ENCODE data around the gene ARHGEF10L. TPM values are rescaled to one million over a fixed set of nuclear protein-coding genes. Genes with fewer than 3 reads are reported as not detected.
"Not testable (repeated sequence)": the region's sequence is repeated elsewhere in the genome, so short reads cannot be mapped to it uniquely, and the experiment has no call there.

The ARHGEF10L gene, protein sequence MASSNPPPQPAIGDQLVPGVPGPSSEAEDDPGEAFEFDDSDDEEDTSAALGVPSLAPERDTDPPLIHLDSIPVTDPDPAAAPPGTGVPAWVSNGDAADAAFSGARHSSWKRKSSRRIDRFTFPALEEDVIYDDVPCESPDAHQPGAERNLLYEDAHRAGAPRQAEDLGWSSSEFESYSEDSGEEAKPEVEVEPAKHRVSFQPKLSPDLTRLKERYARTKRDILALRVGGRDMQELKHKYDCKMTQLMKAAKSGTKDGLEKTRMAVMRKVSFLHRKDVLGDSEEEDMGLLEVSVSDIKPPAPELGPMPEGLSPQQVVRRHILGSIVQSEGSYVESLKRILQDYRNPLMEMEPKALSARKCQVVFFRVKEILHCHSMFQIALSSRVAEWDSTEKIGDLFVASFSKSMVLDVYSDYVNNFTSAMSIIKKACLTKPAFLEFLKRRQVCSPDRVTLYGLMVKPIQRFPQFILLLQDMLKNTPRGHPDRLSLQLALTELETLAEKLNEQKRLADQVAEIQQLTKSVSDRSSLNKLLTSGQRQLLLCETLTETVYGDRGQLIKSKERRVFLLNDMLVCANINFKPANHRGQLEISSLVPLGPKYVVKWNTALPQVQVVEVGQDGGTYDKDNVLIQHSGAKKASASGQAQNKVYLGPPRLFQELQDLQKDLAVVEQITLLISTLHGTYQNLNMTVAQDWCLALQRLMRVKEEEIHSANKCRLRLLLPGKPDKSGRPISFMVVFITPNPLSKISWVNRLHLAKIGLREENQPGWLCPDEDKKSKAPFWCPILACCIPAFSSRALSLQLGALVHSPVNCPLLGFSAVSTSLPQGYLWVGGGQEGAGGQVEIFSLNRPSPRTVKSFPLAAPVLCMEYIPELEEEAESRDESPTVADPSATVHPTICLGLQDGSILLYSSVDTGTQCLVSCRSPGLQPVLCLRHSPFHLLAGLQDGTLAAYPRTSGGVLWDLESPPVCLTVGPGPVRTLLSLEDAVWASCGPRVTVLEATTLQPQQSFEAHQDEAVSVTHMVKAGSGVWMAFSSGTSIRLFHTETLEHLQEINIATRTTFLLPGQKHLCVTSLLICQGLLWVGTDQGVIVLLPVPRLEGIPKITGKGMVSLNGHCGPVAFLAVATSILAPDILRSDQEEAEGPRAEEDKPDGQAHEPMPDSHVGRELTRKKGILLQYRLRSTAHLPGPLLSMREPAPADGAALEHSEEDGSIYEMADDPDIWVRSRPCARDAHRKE (N-terminal part only)
- total RNA-seq: not detected in 2 replicates

DNA sequence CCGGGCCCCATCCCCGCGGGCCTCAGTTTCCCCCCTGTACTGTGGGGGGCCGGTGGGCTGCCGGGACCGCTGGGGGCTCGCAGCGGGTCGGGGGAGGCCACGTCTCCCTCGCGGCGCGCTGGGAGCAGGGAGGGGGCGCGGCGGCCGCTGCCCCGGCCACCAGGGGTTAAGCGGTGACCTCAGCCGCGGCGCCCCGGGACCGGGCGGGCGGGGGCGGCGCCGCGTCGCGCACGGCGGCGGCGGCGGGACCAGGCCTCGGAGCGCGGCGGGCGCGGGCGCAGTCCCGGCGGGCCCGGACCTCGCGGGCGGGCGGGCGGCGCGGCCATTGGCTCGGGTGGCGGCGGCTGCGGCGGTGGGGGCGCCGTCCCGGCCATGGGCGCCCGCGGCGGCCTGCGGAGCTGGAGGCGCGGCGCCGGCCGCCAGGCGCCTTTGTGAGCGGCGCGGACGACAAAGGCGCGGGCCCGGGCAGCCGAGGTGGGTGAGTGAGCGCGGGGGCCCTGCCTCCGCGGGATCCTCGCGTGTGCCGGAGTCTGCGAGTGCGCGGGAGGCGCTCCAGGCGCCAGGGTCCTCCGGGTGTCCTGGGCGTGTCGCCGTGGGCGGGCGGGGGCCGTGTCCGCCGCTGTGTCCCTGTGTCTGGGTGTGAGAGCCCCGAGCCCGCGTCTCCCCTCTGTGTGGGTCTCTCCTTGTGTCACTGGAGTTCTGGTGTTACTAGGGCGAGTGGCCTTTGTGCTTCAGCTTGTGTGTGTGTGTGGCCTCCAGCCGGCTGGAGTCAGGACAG, at the start of gene ARHGEF10L:
Gene ARHGEF10L, plus strand, starts transcription at position 222 of the 778 bp plus-strand sequence. CDS start 40,898 bp downstream, outside the sequence.
- Mint-ChIP-seq H3K4me3 (no peak within 1 kb of the TSS), H3K9me3 (no peaks in the 10 kb centered on the region), H3K27me3 (ENCODE audit: insufficient read depth) (peaks cover 39% of the 10 kb centered on the region), H3K4me1 (ENCODE audit: low read depth) (no peaks in the 10 kb centered on the region), H3K36me3 (ENCODE audit: low read depth) (no peaks in the 10 kb centered on the region), H3K27ac (no peak within 1 kb of the TSS)
- intact Hi-C loops (cut with micrococcal nuclease): no loop called here
- DNase-seq (ENCODE audit: low spot score): no peak

DNA sequence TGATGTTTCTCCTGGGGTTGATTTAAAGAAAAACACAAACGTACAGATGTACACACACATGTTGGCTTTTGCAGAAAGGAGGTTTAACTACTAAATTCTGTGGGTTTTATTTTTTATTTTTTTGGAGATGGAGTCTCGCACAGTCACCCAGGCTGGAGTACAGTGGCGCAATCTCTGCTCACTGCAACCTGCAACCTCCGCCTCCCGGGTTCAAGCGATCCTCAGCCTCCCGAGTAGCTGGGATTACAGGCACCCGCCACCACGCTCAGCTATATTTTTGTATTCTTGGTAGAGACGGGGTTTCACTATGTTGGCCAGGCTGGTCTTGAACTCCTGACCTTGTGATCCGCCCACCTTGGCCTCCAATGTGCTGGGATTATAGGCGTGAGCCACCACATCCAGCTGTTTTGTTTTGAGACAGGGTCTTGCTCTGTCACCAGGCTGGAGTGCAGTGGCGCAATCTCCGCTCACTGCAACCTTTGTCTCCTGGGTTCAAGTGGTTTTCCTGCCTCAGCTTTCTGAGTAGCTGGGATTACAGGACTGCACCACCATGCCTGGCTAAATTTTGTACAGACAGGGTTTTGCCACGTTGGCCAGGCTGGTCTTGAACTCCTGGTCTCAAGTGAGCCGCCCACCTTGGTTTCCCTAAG, 49.6 kb upstream of the ARHGEF10L start:
- intact Hi-C loops (cut with micrococcal nuclease): loop anchor here (10.0 kb wide), 1 partner anchor 75 kb away; no protein-coding TSS in a partner anchor
- not testable (repeated sequence) for H3K36me3 Mint-ChIP-seq (ENCODE audit: low read depth); H3K27me3 Mint-ChIP-seq (ENCODE audit: insufficient read depth); DNase-seq (ENCODE audit: low spot score); H3K27ac Mint-ChIP-seq; H3K4me3 Mint-ChIP-seq; H3K4me1 Mint-ChIP-seq (ENCODE audit: low read depth); H3K9me3 Mint-ChIP-seq

DNA sequence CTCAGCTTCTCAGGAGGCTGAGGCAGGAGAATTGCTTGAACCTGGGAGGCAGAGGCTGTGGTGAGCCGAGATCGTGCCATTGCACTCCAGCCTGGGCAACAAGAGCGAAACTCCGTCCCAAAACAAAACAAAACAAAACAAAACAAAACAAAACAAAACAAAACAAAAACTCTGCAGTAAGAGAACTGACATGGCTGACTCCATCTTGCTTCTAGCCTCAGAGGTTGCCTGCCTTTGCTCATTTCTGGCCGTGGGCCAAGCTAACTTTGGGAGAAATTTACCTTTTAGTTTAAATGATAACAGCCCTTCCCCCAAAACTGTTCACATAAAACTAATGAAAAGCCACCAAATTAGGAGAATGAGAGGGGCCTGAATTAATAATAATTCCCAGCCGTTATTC, 48.8 kb upstream of the ARHGEF10L start:
- DNase-seq (ENCODE audit: low spot score); H3K4me1 Mint-ChIP-seq (ENCODE audit: low read depth); H3K36me3 Mint-ChIP-seq (ENCODE audit: low read depth); H3K4me3 Mint-ChIP-seq; H3K9me3 Mint-ChIP-seq; intact Hi-C loops (cut with micrococcal nuclease); H3K27ac Mint-ChIP-seq; H3K27me3 Mint-ChIP-seq (ENCODE audit: insufficient read depth): not testable (repeated sequence)

DNA sequence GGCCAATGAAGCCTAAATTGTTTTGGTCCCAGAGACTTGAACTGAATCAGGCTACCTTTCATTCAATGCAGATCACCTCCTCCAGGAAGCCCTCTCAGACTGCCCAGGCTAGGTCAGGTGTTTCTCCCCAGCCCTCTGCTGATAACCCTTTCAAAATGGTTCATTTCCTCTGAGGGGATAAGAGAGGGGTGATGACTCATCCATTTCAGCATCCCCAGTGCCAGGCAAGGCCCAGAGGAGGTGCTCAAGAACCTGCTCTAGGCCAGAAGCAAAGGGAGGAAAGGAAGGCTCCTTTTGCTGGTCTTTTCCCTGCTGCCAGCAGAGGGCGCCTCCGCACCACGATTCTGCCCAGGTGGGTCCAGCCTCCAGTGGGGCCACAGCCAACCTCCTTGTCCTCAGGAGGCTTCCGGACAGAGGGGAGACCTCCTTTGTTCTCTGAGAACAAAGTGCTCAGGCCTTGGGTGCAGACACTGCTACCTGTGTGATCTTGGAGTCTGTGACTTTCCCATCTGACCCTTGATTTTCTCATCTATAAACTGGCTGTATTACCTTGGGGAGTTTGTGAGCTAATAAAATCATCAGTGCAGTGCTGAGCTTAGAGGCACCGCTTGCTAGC, 45.3 kb upstream of the ARHGEF10L start:
- Mint-ChIP-seq H3K36me3 (ENCODE audit: low read depth) (no peaks in the 10 kb centered on the region), H3K27ac (no peak overlapping the region)
- intact Hi-C loops (cut with micrococcal nuclease): loop anchor here (2.0 kb wide), 1 partner anchor 113 kb away; no protein-coding TSS in a partner anchor

DNA sequence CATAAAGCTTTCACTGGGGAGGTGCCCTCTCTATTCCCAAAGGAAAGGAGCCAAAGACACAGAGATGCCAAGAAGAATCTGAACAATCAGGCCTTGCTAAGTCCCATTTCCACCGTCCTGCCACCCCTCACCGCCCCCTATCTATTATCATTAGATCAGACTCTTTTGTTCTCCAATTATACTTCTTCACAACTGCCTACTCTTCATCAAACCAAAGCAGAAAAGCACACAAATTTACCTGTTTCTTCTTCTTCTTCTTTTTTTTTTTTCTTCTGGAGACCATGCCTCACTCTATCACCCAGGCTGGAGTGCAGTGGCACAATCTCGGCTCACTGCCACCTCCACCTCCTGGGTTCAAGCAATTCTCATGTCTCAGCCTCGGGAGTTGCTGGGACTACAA, 43.1 kb upstream of the ARHGEF10L start:
- H3K36me3 Mint-ChIP-seq (ENCODE audit: low read depth): no peaks in the 10 kb centered on the region

More for the DNA sequence above, 45.3 kb upstream of the ARHGEF10L start:
- no peaks in the 10 kb centered on the region for H3K9me3 Mint-ChIP-seq
- no peak overlapping the region for H3K4me3 Mint-ChIP-seq
- peak; percentile 45 for DNase-seq (ENCODE audit: low spot score)
- no peaks in the 10 kb centered on the region for H3K27me3 Mint-ChIP-seq (ENCODE audit: insufficient read depth)
- H3K4me1 Mint-ChIP-seq (ENCODE audit: low read depth): no peaks in the 10 kb centered on the region

DNA sequence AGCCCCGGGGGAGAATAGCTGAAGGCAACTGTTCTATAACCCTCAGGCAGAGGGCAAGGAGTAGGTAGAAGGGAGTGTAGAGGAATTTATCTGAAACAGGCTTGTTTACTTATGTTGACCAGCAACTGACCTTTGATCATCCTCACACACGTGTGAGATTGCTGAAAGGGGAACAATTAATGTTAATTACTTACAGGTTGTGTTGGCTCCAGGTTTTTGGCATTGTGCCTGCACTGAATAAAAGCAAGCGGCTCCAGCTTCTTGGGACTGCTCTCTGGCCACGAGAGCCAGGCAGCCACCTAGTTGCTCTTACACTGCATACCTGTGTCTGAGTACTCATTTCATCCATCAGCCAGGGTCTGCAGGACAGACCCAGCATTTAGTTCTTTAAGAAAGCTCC, 41.3 kb upstream of the ARHGEF10L start:
- no peak overlapping the region for H3K27ac Mint-ChIP-seq
- no peaks in the 10 kb centered on the region for H3K9me3 Mint-ChIP-seq
- no peaks in the 10 kb centered on the region for H3K36me3 Mint-ChIP-seq (ENCODE audit: low read depth)
- no peaks in the 10 kb centered on the region for H3K4me1 Mint-ChIP-seq (ENCODE audit: low read depth)
- H3K27me3 Mint-ChIP-seq (ENCODE audit: insufficient read depth): peaks cover 2% of the 10 kb centered on the region
- no peak overlapping the region for H3K4me3 Mint-ChIP-seq
- intact Hi-C loops (cut with micrococcal nuclease): no loop called here
- DNase-seq (ENCODE audit: low spot score): no peak

More for the DNA sequence above, 43.1 kb upstream of the ARHGEF10L start:
- no peak for DNase-seq (ENCODE audit: low spot score)
- intact Hi-C loops (cut with micrococcal nuclease): no loop called here
- Mint-ChIP-seq H3K4me1 (ENCODE audit: low read depth) (no peaks in the 10 kb centered on the region), H3K27me3 (ENCODE audit: insufficient read depth) (no peaks in the 10 kb centered on the region), H3K27ac (no peak overlapping the region), H3K9me3 (no peaks in the 10 kb centered on the region), H3K4me3 (no peak overlapping the region)

DNA sequence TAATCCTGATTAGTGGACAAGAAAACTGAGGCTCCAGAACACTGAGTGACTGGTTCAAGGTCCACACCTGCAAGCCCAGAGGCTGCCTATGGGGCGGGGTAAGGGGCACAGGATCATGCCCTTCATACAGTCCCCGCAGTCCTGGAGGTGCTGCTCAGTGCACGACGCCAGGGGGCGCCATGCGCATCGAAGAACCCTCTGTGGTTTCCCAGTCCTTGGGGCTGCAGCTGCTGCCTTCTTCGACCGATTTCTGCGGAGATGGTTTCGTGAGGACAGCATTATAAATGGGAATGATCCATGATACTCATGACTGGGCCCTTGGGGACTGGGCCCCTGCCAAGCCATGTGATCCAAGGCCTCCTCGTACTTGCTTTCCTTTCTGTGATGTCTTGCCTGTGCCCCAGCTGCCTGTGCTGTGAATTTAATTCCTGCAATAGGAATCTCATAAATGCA, 37.1 kb upstream of the ARHGEF10L start:
- no peak overlapping the region for H3K27ac Mint-ChIP-seq
- H3K36me3 Mint-ChIP-seq (ENCODE audit: low read depth): no peaks in the 10 kb centered on the region
- no peak overlapping the region for H3K4me3 Mint-ChIP-seq
- DNase-seq (ENCODE audit: low spot score): peak; percentile 37
- no peaks in the 10 kb centered on the region for H3K4me1 Mint-ChIP-seq (ENCODE audit: low read depth)
- H3K9me3 Mint-ChIP-seq: no peaks in the 10 kb centered on the region
- intact Hi-C loops (cut with micrococcal nuclease): loop anchor here (1.0 kb wide), 1 partner anchor 104 kb away; no protein-coding TSS in a partner anchor
- peaks cover 2% of the 10 kb centered on the region for H3K27me3 Mint-ChIP-seq (ENCODE audit: insufficient read depth)

DNA sequence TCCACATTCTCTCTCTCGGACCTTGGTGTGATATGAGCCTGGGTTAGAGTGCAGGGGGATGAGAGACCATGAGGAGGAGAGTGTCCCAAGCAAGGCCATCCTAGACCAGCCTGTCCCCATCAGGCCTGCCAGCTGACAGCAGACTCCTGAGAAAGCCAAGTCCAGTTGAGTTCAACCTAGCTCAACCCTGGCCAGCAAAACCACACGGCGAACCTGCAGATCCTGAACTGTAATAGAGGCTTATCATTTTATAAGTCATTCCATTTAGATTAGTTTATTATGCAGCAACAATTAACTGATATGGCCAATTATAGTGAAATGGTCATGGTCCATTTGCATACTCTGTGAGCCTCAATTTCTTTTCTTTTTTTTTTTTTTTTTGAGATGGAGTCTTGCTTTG, 36.4 kb upstream of the ARHGEF10L start:
- intact Hi-C loops (cut with micrococcal nuclease): no loop called here
- H3K4me3 Mint-ChIP-seq: no peak overlapping the region
- no peaks in the 10 kb centered on the region for H3K9me3 Mint-ChIP-seq
- no peaks in the 10 kb centered on the region for H3K36me3 Mint-ChIP-seq (ENCODE audit: low read depth)
- no peak overlapping the region for H3K27ac Mint-ChIP-seq
- peaks cover 2% of the 10 kb centered on the region for H3K27me3 Mint-ChIP-seq (ENCODE audit: insufficient read depth)
- no peak for DNase-seq (ENCODE audit: low spot score)
- H3K4me1 Mint-ChIP-seq (ENCODE audit: low read depth): no peaks in the 10 kb centered on the region

DNA sequence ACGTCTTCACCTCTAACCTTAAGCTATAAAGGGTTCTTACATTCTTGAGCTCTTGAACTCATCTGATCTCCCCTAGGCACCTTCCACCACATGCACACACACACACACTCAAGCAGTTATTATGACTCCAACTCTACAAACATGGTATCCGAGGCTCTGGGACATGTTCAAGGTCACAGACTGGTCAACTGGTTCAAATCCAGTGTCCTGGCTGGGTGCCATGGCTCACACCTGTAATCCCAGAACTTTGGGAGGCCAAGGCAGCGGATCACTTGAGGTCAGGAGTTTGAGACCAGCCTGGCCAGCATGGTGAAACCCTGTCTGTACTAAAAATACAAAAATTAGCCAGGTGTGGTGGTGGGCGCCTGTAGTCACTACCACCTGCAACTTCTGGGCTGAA, 32.3 kb upstream of the ARHGEF10L start:
- H3K27ac Mint-ChIP-seq; intact Hi-C loops (cut with micrococcal nuclease); H3K9me3 Mint-ChIP-seq; H3K4me3 Mint-ChIP-seq; DNase-seq (ENCODE audit: low spot score); H3K4me1 Mint-ChIP-seq (ENCODE audit: low read depth); H3K36me3 Mint-ChIP-seq (ENCODE audit: low read depth); H3K27me3 Mint-ChIP-seq (ENCODE audit: insufficient read depth): not testable (repeated sequence)

DNA sequence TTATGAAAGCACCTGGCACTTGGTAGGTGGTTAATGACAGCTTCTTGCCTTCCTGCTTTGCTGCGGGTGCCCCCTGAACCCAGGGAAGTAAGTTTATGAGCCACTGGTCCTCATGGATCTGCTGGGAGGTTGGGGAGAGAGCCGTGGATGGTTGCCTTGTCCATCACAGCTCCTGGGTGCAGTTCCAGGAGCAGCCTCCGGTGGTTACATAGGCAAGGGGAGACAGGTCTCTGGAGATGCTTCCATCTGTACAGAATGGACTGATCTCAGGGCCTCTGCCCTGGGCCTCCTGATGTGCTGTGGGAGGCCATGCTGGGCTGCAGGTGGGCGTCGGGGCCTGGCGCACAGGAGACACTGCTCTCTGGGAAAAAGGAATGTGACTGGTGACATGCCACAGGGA, 31.6 kb upstream of the ARHGEF10L start:
- H3K27me3 Mint-ChIP-seq (ENCODE audit: insufficient read depth): peaks cover 3% of the 10 kb centered on the region
- no peaks in the 10 kb centered on the region for H3K36me3 Mint-ChIP-seq (ENCODE audit: low read depth)
- H3K4me1 Mint-ChIP-seq (ENCODE audit: low read depth): no peaks in the 10 kb centered on the region
- no peaks in the 10 kb centered on the region for H3K9me3 Mint-ChIP-seq
- intact Hi-C loops (cut with micrococcal nuclease): no loop called here
- no peak for DNase-seq (ENCODE audit: low spot score)
- no peak overlapping the region for H3K27ac Mint-ChIP-seq
- H3K4me3 Mint-ChIP-seq: no peak overlapping the region

DNA sequence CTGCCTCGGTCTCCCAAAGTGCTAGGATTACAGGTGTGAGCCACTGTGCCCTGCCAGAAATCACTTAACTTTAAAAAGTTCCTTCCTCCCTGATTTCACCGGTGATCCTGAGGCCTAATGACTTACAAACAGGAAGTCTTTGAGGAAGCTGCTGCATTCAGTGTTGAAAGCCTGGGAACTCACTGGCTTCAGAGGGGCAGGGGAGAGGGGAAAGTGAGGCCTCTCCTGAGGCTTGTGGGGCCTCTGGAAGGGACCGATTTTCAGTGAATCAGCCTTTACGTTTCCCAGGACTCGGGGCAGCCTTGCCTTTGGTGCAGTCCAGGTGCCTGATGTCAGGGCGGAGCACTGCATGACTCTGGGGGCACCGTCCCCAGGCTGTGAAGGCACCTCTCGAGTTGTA, 30.1 kb upstream of the ARHGEF10L start:
- no peaks in the 10 kb centered on the region for H3K4me1 Mint-ChIP-seq (ENCODE audit: low read depth)
- peaks cover 6% of the 10 kb centered on the region for H3K27me3 Mint-ChIP-seq (ENCODE audit: insufficient read depth)
- intact Hi-C loops (cut with micrococcal nuclease): no loop called here
- no peak overlapping the region for H3K27ac Mint-ChIP-seq
- no peaks in the 10 kb centered on the region for H3K36me3 Mint-ChIP-seq (ENCODE audit: low read depth)
- no peak overlapping the region for H3K4me3 Mint-ChIP-seq
- DNase-seq (ENCODE audit: low spot score): no peak
- H3K9me3 Mint-ChIP-seq: no peaks in the 10 kb centered on the region

Data from activated T-helper 1 cell treated with anti-CD3 and anti-CD28 coated beads, Interleukin-12 subunit alpha, Interleukin-12 subunit beta, Interleukin-2, Interleukin-4 antibody, amounts not matched to agents 30 ng/mL and 10 ng/mL and 1 ng/mL, durations not matched to agents 14 hours and 24 hours and 36 hours (primary cell).